Loucy (cell line): ENCODE results near the gene TPD52L1.

Experiments used
- H2AFZ ChIP-seq: fragments of 200-600 bp; sonication (generic); 2 replicates; pipeline ENCODE4 v1.6.0; 2016; ENCODE audit warnings: antibody characterized with exemption, mild to moderate bottlenecking, low read length, moderate library complexity
- H3F3A ChIP-seq: fragments of 200-600 bp; 2 replicates; pipeline ENCODE4 v1.6.0; 2016; ENCODE audit warnings: antibody characterized with exemption, low read depth, mild to moderate bottlenecking
- H3K27me3 ChIP-seq: fragments of 200-600 bp; sonication (generic); 2 replicates; pipeline ENCODE4 v1.6.1; 2014; ENCODE audit warnings: low read length, mild to moderate bottlenecking; ENCODE audit not compliant: insufficient read depth, poor library complexity, severe bottlenecking
- H3K36me3 ChIP-seq: fragments of 200-600 bp; sonication (generic); 2 replicates; pipeline ENCODE4 v1.6.1; 2016; ENCODE audit warnings: low read length; ENCODE audit not compliant: insufficient read depth
- H3K4me1 ChIP-seq: fragments of 200-600 bp; sonication (generic); 2 replicates; pipeline ENCODE4 v1.5.1; 2014; ENCODE audit warnings: low read length, mild to moderate bottlenecking; ENCODE audit not compliant: insufficient read depth, poor library complexity, severe bottlenecking
- H3K4me2 ChIP-seq: fragments of 200-600 bp; sonication (generic); 2 replicates; pipeline ENCODE4 v1.6.0; 2014; ENCODE audit warnings: antibody characterized with exemption, low read length, low read depth, mild to moderate bottlenecking; ENCODE audit not compliant: poor library complexity, severe bottlenecking
- H3K4me3 ChIP-seq: fragments of 200-600 bp; sonication (generic); 2 replicates; pipeline ENCODE4 v1.5.1; 2014; ENCODE audit warnings: low read length, mild to moderate bottlenecking, mixed read lengths; ENCODE audit not compliant: poor library complexity, severe bottlenecking
- H3K79me2 ChIP-seq: fragments of 200-600 bp; sonication (generic); 2 replicates; pipeline ENCODE4 v1.6.1; 2014; ENCODE audit warnings: low read length; ENCODE audit not compliant: insufficient read depth
- H3K9ac ChIP-seq: fragments of 200-600 bp; sonication (generic); 2 replicates; pipeline ENCODE4 v1.6.0; 2014; ENCODE audit warnings: mild to moderate bottlenecking, low read depth, low read length, moderate library complexity; ENCODE audit not compliant: poor library complexity, severe bottlenecking
- H3K9me2 ChIP-seq: fragments of 200-600 bp; sonication (generic); replicated peaks from 2 replicates; pipeline ENCODE4 v1.6.1; 2016; ENCODE audit warnings: low read depth, low read length, mixed read lengths
- H3K9me3 ChIP-seq: fragments of 200-600 bp; sonication (generic); 2 replicates; pipeline ENCODE4 v1.6.1; 2014; ENCODE audit warnings: mild to moderate bottlenecking, antibody characterized with exemption, low read length, low read depth; ENCODE audit not compliant: insufficient read depth
- H4K20me1 ChIP-seq: fragments of 200-600 bp; sonication (generic); 2 replicates; pipeline ENCODE4 v1.6.0; 2014; ENCODE audit warnings: antibody characterized with exemption, low read length, mild to moderate bottlenecking; ENCODE audit not compliant: insufficient read depth, poor library complexity, severe bottlenecking
- CTCF ChIP-seq: fragments of 200-600 bp; sonication (generic); conservative IDR thresholded peaks from 2 replicates; pipeline ENCODE4 v1.5.1; 2014; ENCODE audit warnings: mild to moderate bottlenecking, antibody characterized with exemption, low read length
- EZH2phosphoT487 ChIP-seq: fragments of 200-600 bp; IDR thresholded peaks from 2 replicates; pipeline ENCODE4 v1.6.1; 2018; ENCODE audit warnings: antibody characterized with exemption, mild to moderate bottlenecking, moderate library complexity, borderline replicate concordance

Gene TPD52L1

GRCh38 chr6:125304970-125305660 is 151.5 kb downstream of the TPD52L1 start:
- Histone ChIP-seq H3K79me2 (peaks cover 11% of the 10 kb centered on the region), H3F3A (no peaks in the 10 kb centered on the region), H3K9me3 (no peaks in the 10 kb centered on the region), H2AFZ (no peak overlapping the region), H3K4me2 (no peak overlapping the region), H3K36me3 (no peaks in the 10 kb centered on the region), H4K20me1 (no peaks in the 10 kb centered on the region), H3K4me3 (no peak overlapping the region), H3K9me2 (no peaks in the 10 kb centered on the region), H3K4me1 (no peaks in the 10 kb centered on the region), H3K27me3 (peaks cover 64% of the 10 kb centered on the region), H3K9ac (no peak overlapping the region)
- TF ChIP-seq EZH2phosphoT487 (no peak), CTCF (no peak)

GRCh38 chr6:125306756-125307149 is 153.2 kb downstream of the TPD52L1 start:
- H3K36me3 ChIP-seq, result no peaks in the 10 kb centered on the region
- no peak overlapping the region for H3K9ac ChIP-seq
- H3K4me3 ChIP-seq, result no peak overlapping the region
- H3K79me2 ChIP-seq, result no peaks in the 10 kb centered on the region
- H3K9me2 ChIP-seq, result no peaks in the 10 kb centered on the region
- peaks cover 66% of the 10 kb centered on the region for H3K27me3 ChIP-seq
- H3F3A ChIP-seq, result no peaks in the 10 kb centered on the region
- H3K9me3 ChIP-seq, result no peaks in the 10 kb centered on the region
- no peaks in the 10 kb centered on the region for H4K20me1 ChIP-seq
- H3K4me1 ChIP-seq, result no peaks in the 10 kb centered on the region
- H2AFZ ChIP-seq, result no peak overlapping the region
- TF ChIP-seq CTCF (no peak), EZH2phosphoT487 (no peak)
- no peak overlapping the region for H3K4me2 ChIP-seq

GRCh38 chr6:125307150-125307838 is 153.7 kb downstream of the TPD52L1 start:
- no peaks in the 10 kb centered on the region for H3K4me1 ChIP-seq
- H3K4me2 ChIP-seq, result no peak overlapping the region
- H3K79me2 ChIP-seq, result no peaks in the 10 kb centered on the region
- H3F3A ChIP-seq, result no peaks in the 10 kb centered on the region
- no peaks in the 10 kb centered on the region for H3K36me3 ChIP-seq
- no peak overlapping the region for H3K9ac ChIP-seq
- no peak for TF ChIP-seq CTCF
- TF ChIP-seq EZH2phosphoT487, result no peak
- no peak overlapping the region for H3K4me3 ChIP-seq
- peaks cover 66% of the 10 kb centered on the region for H3K27me3 ChIP-seq
- H4K20me1 ChIP-seq, result no peaks in the 10 kb centered on the region
- H3K9me3 ChIP-seq, result no peaks in the 10 kb centered on the region
- no peak overlapping the region for H2AFZ ChIP-seq
- H3K9me2 ChIP-seq, result no peaks in the 10 kb centered on the region
